Upper lobe of right lung (tissue), 1 donor: ENCODE data around the gene GPR162. TPM values are rescaled to one million over a fixed set of nuclear protein-coding genes. Genes with fewer than 3 reads are reported as not detected.
A peak's percentile ranks its signal among the peaks of the same experiment; 100 is the strongest.
"Not testable (repeated sequence)": the region's sequence is repeated elsewhere in the genome, so short reads cannot be mapped to it uniquely, and the experiment has no call there.

Experiments
- ATAC-seq: fragments of 200-7000 bp; cut with Tn5 transposase; one replicate; pipeline ENCODE4 v1.9.1; 2020; ENCODE audit warnings: mild to moderate bottlenecking, moderate library complexity
- DNase-seq: peaks from one replicate; pipeline ENCODE4 v3.0.0-alpha.2; 2020
- H3K27ac ChIP-seq: fragments of 200-600 bp; one replicate; pipeline ENCODE4 v1.8.0; 2022
- H3K27me3 ChIP-seq: fragments of 200-600 bp; one replicate; pipeline ENCODE4 v1.8.0; 2022; ENCODE audit warnings: mild to moderate bottlenecking
- H3K36me3 ChIP-seq: fragments of 200-600 bp; one replicate; pipeline ENCODE4 v1.8.0; 2022
- H3K4me1 ChIP-seq: fragments of 200-600 bp; one replicate; pipeline ENCODE4 v1.8.0; 2022
- H3K4me3 ChIP-seq: fragments of 200-600 bp; one replicate; pipeline ENCODE4 v1.8.0; 2022; ENCODE audit warnings: mild to moderate bottlenecking
- H3K9me3 ChIP-seq: fragments of 200-600 bp; one replicate; pipeline ENCODE4 v1.8.0; 2022
- intact Hi-C: fragments of 100-400 bp; cut with DNase I; formaldehyde crosslinking; loops from one replicate; pipeline ENCODE4 v1.11.0; 2022
- total RNA-seq: library from RNA; stranded (reverse); fragmentation: NEBNext Ultra II Directional; extraction: Animal tissue kit (Norgen Biotek cat#: 25700); gene quantifications from one replicate; pipeline ENCODE4 v1.2.1, GENCODE V29; 2021
- TF ChIP-seq, protein P1 (sequence below): fragments of 200-600 bp; IDR thresholded peaks from one replicate; pipeline ENCODE4 v1.8.0; 2022; ENCODE audit warnings: antibody characterized with exemption
- donor health status: DM: no; HTN: yes; CAD: no; lungs with severe emphysema.

Gene GPR162
- total RNA-seq, 1 donor from 2014 or later, result 17.1 TPM

DNA sequence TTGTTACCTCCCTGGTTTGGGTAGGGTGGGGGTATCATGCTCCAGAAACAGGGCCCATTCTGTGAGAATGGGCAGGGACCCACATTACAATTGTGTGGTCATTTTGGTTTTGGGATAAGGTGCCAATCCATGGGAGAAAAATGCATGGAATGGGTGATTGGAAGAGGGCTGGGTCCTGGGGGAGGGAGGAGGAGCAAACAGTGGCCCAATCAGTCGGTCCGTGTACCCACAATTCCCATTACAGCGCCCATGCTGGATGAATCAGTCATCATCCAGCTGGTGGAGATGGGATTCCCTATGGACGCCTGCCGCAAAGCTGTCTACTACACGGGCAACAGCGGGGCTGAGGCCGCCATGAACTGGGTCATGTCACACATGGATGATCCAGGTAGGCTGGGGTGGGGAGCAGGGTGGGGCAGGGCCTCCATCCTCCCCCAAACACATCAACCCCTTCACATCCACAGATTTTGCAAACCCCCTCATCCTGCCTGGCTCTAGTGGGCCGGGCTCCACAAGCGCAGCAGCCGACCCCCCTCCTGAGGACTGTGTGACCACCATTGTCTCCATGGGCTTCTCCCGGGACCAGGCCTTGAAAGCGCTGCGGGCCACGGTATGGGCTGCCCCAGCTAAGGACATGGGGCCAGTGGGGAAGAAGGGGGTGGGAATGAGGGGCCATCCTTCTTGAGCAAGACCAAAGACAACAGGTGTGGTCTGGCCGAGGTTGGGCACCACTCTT is 42.1 kb downstream of the GPR162 start:
- DNase-seq (no peak), ATAC-seq (no peak)
- Histone ChIP-seq H3K9me3 (no peaks in the 10 kb centered on the region), H3K36me3 (peaks cover 62% of the 10 kb centered on the region), H3K4me3 (no peak overlapping the region), H3K27me3 (no peaks in the 10 kb centered on the region), H3K4me1 (peaks cover 10% of the 10 kb centered on the region), H3K27ac (no peak overlapping the region)
- TF ChIP-seq, protein P1, sequence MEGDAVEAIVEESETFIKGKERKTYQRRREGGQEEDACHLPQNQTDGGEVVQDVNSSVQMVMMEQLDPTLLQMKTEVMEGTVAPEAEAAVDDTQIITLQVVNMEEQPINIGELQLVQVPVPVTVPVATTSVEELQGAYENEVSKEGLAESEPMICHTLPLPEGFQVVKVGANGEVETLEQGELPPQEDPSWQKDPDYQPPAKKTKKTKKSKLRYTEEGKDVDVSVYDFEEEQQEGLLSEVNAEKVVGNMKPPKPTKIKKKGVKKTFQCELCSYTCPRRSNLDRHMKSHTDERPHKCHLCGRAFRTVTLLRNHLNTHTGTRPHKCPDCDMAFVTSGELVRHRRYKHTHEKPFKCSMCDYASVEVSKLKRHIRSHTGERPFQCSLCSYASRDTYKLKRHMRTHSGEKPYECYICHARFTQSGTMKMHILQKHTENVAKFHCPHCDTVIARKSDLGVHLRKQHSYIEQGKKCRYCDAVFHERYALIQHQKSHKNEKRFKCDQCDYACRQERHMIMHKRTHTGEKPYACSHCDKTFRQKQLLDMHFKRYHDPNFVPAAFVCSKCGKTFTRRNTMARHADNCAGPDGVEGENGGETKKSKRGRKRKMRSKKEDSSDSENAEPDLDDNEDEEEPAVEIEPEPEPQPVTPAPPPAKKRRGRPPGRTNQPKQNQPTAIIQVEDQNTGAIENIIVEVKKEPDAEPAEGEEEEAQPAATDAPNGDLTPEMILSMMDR, result no peak
- intact Hi-C loops, result no loop called here

DNA sequence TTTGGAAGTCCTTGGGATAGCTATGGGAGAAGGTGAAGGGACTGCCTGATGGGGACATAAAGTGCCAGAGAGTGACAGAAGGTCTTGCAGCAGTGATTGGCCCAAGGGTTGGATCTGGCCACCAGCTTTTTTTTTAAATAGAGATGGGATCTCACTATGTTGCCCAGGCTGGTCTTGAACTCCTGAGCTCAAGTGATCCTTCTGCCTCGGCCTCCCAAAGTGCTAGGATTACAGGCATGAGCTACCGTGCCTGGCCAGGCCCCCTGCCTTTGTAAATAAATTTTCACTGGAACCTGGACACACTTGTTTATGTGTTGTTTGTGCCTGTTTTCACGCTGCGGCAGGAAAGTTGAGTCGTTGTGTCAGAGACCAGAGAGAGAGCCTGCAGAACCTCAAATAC is 43.7 kb downstream of the GPR162 start:
- peaks cover 59% of the 10 kb centered on the region for H3K36me3 ChIP-seq
- H3K4me3 ChIP-seq, H3K9me3 ChIP-seq, ATAC-seq, DNase-seq, intact Hi-C loops, H3K27me3 ChIP-seq, H3K27ac ChIP-seq: not testable (repeated sequence)
- peaks cover 21% of the 10 kb centered on the region for H3K4me1 ChIP-seq

DNA sequence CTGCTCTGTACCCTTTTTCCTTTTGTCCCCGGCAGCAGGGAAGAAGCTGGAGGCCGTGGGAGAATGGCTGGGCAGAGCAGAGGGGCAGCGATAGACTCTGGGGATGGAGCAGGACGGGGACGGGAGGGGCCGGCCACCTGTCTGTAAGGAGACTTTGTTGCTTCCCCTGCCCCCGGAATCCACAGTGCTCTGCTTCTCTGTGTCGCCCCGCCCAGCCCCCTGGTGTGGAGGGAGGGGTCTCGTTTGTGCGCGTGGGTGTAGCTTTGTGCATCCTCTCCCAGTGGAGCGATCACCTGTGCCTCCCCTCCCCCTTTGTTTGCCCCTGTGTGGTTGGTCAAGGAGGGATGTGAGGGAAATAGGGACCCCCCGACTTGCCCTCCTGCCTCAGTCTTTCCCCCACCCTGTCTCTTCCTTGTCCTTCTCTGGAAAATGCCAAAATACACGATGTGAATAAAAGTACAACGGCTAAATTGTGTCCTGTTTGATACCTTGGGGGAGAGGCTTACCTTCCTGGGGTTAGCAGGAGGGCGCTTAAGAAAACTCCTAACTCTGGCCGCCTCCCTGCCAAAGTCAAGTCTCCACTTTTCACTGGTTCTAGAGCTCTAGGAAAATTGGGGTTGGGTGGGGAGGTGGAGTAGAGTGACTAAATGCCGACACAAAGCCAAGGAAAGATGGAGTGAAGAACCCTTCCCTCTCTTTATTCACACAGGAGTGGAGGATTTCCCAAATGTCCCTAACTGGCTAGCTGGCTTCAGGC is 44.7 kb downstream of the GPR162 start:
- TF ChIP-seq, protein P1, result no peak
- DNase-seq (no peak), ATAC-seq (no peak)
- Histone ChIP-seq H3K4me1 (peaks cover 31% of the 10 kb centered on the region), H3K4me3 (peak overlapping the region; percentile 100), H3K27me3 (no peaks in the 10 kb centered on the region), H3K27ac (peak overlapping the region; percentile 96), H3K36me3 (peaks cover 59% of the 10 kb centered on the region), H3K9me3 (no peaks in the 10 kb centered on the region)
- intact Hi-C loops, result no loop called here

DNA sequence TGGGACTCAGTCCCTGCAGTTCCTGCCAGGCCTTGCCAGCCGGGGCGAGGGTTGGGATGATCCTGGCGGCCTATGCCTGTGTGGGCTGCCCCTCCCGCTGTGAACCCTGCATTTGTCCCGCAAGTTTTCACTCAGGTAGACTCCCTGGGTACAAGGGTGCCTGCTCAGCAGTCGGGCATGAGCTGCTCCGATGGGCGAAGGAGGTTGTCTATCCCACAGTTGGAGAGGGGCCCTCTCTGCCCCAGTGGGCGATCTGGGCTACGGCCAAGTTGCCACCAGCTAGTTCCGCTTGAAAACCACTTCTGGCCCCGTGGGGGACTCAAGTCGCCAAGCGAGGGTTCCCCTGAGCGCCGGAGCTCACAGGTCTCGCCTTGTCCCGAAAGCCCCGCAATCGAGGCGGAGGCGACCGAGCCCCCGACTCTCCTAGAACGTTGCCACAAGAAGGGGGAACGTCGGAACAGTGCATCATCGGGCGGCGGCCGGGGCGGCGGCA is 45.3 kb downstream of the GPR162 start:
- no peak for DNase-seq
- Histone ChIP-seq H3K27me3 (no peaks in the 10 kb centered on the region), H3K9me3 (no peaks in the 10 kb centered on the region), H3K4me1 (peaks cover 37% of the 10 kb centered on the region), H3K4me3 (peak overlapping the region; percentile 100), H3K27ac (peak overlapping the region; percentile 96), H3K36me3 (peaks cover 56% of the 10 kb centered on the region)
- peak; percentile 17 for ATAC-seq
- intact Hi-C loops, result no loop called here
- TF ChIP-seq, protein P1, result no peak

DNA sequence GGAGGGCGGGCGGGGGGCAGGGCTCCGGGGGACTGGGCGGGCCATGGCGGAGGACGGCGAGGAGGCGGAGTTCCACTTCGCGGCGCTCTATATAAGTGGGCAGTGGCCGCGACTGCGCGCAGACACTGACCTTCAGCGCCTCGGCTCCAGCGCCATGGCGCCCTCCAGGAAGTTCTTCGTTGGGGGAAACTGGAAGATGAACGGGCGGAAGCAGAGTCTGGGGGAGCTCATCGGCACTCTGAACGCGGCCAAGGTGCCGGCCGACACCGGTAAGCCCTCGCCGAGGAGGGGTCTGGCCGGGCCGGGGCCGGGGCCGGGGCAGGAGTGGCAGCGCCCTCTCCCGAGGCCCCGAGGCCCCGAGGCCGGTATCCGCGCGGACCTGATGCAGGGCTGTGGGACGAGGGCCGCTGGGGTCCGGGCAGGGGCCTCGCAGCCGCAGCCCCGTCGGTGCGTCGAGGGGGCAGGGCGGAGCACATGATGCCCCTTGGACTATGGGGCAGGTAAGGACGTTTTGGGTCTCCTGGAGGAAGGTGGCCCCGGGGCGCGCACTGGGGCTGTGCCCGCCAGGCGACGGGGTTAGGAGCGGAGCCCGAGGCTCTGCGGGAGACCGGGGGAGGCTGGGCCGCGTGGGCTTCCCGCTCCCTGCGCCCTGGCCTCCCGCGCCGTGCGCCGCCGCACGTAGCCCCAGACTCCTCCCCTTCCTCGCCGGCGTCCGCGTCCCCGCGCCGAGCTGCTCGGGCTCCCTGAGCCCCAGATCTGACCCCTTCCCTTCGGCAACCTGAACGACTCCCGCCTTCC is 46.0 kb downstream of the GPR162 start, which contains the start of gene TPI1:
Gene TPI1 (plus strand): TSS at position 119 of the 798 bp plus-strand sequence. CDS start 36 bp downstream, at position 155.
- H3K27me3 ChIP-seq, result no peaks in the 10 kb centered on the region
- H3K27ac ChIP-seq, result peak within 1 kb of the TSS; percentile 96
- DNase-seq (peak; percentile 93), ATAC-seq (peak; percentile 85)
- H3K9me3 ChIP-seq, result no peaks in the 10 kb centered on the region
- intact Hi-C loops, result no loop called here
- TF ChIP-seq, protein P1, result no peak
- peak within 1 kb of the TSS; percentile 100 for H3K4me3 ChIP-seq
- peaks cover 39% of the 10 kb centered on the region for H3K4me1 ChIP-seq
- H3K36me3 ChIP-seq, result peaks cover 51% of the 10 kb centered on the region
